ENCODE results near the gene ACBD4.

ACBD4 gene

DNA sequence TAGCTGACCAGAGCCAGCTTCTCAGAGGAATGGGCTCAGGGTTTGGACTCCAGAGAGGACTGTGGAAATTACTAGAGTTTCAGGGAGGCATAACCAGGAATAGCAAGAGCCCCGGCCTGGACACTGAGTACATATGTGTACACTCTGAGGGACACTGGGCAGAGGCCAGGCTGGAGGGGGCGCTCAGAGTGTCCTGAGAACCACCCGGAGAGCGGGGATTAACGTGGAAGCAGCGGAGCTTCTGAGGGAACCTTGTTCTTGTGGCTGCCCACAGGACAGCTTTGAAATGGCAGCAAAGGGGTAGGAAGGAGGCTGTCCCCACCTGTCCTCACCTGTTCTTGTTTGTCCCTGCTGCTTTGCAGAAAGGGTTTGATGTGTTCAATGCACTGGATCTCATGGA, 31.0 kb upstream of the ACBD4 start:
- DNase-seq (ENCODE audit: low spot score): no peak

DNA sequence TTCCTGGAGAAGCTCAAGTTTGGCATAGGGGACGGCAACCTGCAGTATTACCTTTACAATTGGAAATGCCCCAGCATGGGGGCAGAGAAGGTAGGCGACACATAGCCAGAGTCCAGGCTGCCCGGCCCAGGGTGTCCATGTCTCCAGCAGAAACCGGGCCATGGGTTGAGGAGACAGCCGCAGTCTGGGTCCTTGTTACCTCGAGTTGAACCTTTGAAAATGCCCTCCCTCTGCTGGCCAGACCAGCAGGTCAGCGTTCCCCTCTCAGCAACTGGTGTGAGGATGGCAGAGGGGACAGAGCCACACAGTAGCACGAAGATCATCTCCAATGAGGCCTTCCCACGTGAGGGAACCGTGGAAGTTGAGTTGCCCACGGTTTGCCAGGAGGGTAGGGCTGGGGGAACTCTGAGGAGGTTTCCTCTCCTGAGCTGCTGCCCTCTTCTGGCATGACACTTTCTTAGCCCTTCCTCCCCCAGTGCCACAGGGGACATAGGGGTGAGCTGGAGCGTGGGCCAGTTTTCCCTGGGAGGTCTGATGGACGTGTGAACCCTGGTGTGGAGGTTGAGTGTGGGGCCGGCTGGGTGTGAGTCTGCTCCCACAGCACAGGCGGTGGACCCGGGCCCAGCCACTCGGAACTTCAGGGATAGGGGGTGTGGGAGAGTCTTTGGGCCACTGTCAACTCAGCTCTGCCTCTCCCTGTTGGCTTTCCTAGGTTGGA, 30.4 kb upstream of the ACBD4 start:
- DNase-seq (ENCODE audit: low spot score): no peak

DNA sequence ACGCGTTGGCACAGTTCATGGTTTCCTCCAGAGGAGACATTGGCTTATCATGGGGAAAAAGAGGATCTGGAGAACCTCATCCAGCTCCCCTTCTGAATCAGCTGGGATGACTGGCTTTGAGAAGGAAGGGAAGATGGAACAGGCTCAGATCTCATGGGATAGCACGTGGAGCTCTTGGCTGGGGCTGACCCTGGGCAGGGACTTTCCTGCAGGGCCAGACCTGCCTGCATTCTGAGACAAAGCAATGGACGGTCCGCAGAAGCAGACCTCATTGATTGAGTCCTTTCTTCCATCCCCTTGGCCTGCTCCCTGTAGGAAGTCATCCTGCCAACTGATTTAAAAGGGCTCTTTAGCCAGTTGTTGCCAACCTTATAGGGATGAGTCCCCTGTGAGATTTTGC, 29.4 kb upstream of the ACBD4 start:
- no peak for DNase-seq (ENCODE audit: low spot score)

DNA sequence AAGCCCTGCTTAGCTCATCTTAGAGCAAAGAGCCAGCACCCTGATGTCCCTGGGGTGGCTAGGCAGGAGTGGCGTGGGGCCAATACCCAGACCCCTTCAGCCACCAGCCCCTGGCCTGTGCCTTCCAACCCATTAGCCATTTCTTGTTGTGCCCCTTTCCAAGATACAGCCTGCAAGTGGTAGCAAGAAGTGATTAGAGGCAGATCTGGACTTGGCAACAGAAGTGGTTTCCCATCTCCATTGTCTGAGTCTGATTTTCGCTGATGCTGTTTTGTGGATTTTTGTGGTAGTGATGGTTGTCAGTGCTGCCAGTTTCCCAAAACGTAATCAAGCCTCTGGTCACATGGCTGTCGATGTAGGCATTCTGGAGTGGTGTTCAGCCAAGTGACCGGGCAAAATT, 28.9 kb upstream of the ACBD4 start:
- no peak for DNase-seq (ENCODE audit: low spot score)

DNA sequence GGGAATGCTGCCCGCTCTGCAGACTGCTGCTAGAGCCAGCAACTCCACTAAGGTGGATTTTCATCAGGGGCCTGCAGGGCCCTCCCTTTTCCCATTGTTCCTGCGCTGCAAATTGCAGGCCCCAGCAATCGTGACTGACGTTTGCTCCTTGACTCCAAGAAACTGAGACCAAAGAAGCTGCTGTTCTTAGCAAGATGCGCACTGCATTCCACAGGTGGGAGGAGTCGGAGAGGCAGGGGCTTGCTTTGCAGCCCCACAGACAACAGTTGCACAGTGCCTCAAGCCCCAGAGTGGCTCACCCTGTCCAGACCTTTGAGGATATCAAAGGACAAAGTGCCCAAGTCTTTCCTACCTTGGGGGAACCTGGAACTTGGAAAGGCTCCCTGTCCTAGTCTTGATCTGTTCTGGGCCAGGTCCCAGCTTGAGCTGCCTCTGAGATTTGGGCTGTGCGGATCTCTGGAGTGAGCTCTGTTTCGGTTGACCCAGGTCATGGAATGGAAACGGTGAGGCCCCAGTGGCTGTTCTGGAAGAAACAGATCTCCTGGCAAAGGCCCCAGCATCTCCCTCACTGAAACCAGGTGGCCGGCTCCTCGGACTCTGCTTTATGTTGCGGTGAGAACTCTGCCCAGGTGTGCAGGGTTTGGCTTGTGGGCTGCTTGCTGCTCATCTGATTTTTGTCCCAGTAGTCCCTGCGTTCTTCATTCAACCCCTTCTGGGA, 28.0 kb upstream of the ACBD4 start:
- no peak for DNase-seq (ENCODE audit: low spot score)

DNA sequence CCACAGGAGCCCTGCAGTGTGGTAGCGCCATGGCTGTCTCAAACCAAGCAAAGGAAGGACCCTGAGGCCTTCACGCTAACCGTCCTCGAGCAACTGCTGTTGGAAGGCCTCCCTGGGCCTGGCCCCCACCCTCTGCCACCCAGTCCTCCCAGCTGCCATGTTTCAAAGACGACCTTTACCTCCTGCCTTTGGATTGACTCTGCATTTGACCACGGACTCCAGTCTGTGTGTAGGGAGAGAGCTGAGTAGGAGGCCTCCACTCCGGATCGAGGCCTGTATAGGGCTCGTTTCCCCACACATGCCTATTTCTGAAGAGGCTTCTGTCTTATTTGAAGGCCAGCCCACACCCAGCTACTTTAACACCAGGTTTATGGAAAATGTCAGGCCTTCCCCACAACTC, 27.4 kb upstream of the ACBD4 start:
- no peak for DNase-seq (ENCODE audit: low spot score)

DNA sequence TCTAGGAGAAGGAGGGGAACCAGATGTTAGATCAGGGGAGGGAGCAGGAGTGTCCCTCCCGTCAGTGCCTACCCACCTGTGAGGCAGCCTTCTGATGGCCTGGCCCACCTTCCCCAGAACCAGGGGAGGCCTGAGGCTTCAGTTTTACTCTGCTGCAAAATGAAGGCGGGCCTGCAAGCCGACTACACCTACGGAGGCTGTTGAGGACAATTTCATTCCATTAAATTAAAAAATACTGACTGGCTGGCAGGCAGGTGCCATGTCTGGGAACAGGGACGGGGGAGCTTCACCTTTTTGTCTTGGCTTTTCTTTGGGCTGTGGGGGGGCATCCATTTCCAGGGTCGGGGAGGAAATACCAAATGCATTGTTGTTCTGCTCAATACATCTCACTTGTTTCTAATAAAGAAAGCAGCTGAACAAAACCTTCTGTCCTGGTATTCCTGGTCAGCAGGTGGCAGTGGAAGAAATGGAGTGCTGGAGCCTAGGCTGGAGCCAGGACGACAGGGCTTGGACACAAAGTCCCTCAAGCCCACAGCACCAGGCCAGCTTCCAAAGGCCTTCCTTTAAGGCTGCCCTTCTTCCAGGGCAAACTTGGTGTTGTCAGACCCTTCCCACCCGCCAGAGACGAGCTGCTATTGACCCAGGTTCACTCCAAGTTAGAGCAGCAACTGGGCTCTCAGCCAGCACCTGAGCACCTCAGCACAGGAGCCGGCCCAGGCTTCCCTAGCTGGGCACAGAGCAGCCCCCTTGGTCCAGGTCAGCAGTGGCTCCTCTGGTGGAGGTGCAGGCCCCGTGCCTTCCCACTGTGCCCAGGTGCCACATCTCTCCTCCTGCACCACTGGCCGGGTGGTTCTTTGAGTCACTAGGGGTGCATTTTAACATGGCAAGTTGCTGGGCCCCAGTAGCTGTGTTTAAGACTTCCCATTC, 26.6 kb upstream of the ACBD4 start:
- DNase-seq (ENCODE audit: low spot score): no peak

DNA sequence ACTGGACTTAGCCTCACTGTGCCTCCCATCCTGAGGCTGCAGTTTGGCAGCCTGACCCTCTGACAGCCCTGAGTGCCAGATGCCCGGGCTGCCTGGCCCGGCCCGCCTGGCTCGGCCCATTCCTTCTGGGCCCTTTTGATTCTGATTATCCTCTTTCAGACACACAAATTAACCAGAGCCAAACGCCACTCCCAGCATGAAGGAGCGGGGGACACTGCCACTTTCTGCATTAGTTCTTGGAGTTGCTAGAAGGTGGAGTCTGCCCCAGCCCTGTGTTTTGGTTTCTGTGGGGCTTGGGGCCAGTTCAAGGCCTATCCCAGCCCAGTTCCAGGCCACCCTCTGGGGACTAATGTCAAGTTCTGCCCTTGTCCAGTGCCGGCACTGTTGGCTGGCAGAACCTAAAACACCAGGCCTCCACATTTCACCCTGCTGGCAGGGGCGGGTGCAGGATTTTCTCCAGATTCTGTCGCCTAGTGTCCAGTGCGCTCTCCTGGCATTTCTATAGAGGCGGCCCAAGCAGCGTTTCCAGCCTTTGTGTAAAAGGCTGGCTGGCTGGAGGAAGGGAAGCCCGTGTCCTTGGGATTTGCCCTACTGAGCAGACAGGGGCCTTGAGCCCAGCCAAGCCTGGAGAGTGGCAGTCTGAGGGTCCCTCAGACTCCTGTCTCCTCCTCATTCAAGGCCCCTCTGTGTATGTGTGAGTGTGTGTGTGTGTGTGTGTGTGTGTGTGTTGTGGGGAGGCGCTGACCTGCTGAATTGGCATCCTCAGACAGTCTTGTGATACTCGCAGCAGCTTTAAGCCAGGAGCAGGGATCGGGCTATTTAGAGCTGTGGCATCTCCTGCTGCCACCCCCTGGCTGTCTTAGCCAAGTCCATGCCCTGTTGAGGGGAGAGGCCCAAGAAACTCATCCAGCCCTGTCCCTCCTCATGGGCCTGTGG, 24.5 kb upstream of the ACBD4 start:
- DNase-seq (ENCODE audit: low spot score): peak; percentile 66

DNA sequence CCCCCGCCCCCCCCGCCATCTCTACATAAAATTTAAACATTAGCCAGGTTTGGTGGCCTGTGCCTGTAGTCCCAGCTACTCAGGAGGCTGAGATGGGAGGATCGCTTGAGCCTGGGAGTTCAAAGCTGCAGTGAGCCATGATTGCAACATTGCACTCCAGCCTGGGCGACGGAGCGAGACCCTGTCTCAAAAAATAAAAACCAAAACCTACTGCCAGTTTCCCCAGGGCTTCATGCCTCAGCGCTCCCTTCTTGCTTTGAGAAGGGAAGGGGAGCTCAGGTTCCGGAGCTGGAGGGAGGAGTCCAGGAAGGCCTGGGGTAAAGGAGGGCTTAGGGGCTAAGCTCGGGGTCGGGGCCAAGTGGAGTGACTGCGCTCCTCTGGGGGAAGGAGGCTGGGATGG, 23.6 kb upstream of the ACBD4 start:
- no peak for DNase-seq (ENCODE audit: low spot score)

DNA sequence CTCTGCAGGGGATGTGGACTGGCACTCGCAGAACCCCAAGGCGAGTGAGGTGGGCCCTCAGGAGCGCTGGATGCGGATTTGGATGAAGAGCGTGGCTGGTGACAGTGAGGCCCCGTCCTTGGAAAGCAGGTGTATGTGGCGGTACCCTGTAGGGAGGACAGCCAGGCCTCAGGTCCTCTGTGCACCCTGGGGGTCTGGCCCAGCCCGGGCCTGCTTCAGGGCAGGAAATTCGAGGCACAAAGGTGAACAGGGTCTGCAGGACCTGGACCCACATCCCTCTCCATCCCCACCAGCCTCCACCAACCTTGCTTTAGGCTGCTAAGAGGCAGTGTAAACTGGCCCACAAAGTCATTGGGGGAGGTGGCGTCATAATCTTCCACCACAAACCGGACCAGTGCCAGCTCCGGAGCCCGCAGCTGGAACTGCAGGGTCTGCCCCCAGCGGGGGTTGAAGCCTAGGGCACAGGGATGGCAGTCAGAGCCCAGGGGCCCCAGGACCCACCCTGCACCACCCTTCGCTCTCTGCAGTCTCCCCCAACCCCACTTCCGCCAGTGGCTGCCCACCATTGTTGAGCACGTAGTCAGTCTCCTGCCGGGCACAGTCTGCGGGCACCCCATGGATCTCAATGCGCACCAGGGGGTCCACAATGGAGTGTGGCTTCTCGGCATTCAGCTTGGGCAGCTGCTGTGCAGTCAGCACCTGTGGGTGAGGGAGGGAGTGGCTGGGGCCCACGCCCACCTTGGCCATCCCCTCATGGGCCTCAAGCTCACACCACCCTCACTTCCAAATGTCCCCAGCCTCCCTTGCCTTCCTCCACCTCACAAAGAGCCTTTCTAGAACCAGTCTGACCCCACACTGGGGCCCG, 22.7 kb upstream of the ACBD4 start:
- no peak for DNase-seq (ENCODE audit: low spot score)

DNA sequence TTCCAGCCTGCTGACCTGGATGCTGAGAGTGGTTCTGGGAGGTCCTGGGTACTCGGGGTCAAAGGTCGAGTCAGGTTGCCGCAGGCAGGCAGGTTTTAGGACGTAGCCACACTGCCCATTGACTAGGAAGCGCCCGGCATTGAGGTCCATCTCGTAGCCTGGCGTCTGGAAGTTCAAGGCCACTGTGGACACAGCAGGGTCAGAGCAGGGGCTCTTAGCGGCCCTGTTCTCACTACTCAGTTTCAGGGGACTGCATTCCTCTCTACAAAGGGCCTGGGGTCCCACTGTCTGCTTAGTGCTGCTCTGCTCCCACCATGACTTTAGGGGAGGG, 22.1 kb upstream of the ACBD4 start:
- no peak for DNase-seq (ENCODE audit: low spot score)

DNA sequence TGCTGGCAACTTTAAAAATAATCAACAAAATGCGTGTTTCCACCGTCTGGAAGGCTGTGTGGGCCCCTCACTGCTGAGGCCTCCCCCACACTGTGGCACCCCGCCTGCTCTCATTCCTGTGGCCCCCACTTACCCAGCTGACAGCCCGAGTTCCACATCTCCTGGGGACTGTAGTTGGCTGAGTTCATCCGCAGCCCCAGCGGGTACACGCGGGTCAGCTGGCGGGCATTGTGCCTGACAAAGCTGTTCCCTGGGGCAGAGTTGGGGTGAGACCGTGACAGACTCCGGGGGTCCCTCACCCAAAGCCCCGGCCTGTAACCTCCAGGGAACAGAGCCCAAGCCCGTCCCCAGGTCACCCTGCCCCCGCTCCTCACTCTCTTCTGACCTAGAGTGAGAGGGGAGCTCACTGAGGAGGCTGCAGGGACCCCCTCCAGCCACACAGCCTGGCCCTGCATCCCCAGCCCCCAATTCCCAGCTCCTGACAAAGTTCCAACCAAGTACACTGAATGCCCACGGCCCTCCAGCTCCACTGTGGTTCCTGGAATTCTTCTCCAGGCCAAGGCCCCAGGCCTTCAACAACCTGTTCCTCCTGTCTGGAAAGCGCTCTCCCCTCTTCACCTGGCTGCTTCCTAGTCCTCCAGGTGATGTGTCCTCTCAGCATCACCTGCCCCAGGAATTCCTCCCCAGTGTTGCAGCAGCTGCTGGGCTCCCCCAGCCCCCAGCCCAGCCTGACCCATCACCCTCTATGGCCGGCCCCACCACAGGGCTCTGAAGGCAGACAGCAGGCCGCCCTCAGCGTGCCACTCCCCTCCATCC, 21.2 kb upstream of the ACBD4 start:
- DNase-seq (ENCODE audit: low spot score): peak; percentile 58

DNA sequence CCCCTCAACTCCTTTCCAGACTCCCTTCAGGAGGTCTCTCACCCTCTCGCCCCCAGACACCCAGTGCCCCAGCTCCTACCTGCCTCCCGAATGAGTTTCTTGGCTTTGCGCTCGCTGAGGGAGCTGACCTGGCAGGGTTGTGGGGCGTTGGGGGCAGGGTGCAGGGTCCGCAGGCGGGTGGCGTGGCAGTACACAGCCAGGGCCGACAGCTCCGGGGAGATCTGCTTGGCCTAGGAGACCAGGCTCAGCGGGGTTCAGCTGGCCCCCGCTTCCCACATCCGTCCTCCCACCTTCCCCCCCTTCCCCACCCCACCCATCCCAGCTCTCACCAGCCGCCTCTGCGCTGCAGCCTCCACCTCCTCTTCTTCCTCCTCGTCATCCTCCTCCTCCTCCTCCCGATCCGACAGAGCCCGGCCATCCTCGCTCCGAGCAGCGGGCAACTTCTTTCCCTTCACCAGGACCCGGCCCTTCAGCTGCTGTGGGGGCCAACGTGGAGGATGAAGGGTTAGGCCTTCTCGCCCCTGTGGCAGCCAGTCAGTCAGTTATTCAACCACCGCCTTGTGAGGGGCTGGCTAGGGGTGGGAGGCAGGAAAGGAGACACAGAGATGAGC, 20.4 kb upstream of the ACBD4 start:
- no peak for DNase-seq (ENCODE audit: low spot score)

DNA sequence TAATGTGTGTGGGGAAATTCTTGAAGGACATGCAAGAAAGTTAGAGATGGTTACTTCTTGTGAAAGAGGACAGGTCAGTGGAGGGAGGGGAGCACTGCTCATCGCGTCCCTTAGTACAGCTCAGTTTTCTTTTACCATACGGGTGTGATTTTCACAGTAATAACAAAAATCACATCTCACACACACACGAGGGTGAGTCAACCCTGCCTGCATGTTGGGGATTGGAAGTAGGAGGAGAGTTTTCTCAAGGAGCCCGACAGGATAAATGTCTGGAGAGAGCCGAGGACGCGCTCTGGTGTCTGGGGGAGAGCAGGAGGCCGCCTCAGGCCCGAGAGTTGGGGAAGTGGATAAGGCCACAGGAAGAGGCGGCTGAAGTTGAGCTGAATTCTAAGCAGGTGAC, 19.6 kb upstream of the ACBD4 start:
- DNase-seq (ENCODE audit: low spot score): no peak

DNA sequence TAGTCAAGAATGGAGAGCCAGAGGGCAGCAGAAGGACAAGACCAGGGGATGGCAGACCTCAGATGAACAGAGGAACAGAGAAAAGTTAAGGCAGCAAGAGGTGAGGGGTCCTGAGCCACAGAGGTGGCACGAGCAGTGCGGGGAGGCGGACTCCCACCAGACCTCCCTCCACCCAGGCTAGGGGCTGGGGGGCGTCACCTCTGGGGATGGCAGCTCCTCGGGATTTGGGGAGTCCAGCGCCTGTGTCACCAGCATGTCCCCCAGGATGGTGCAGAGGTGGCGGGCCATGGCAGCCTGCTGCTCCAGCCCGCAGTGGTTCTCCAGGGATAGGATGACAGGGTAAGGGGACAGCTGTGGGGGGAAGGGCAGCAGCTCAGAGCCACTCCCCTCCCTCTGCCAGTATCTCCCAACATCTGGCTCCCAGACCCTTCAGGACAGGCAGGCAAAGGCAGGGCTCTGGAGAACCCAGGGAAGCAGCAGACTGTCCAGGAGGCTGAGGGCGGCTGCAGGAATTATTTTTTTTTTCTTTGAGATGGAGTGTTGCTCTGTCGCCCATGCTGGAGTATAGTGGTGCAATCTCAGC, 19.0 kb upstream of the ACBD4 start:
- no peak for DNase-seq (ENCODE audit: low spot score)

DNA sequence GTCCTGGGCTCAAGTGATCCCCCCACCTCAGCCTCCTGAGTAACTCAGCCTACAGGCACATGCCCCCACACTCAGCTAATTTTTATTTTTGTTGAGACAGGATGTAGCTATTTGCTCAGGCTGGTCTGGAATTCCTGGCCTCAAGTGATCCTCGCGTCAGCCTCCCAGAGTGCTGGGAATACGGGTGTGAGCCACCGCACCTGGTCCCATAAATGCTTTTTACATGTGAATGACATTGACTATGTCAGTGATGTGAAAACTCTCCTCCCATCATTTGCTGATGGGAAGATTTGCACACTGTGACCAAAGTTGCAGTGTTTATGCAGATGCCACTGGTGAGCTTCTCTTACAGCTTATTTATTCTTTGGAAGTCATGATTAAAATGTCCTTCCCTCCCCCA, 18.2 kb upstream of the ACBD4 start:
- no peak for DNase-seq (ENCODE audit: low spot score)

DNA sequence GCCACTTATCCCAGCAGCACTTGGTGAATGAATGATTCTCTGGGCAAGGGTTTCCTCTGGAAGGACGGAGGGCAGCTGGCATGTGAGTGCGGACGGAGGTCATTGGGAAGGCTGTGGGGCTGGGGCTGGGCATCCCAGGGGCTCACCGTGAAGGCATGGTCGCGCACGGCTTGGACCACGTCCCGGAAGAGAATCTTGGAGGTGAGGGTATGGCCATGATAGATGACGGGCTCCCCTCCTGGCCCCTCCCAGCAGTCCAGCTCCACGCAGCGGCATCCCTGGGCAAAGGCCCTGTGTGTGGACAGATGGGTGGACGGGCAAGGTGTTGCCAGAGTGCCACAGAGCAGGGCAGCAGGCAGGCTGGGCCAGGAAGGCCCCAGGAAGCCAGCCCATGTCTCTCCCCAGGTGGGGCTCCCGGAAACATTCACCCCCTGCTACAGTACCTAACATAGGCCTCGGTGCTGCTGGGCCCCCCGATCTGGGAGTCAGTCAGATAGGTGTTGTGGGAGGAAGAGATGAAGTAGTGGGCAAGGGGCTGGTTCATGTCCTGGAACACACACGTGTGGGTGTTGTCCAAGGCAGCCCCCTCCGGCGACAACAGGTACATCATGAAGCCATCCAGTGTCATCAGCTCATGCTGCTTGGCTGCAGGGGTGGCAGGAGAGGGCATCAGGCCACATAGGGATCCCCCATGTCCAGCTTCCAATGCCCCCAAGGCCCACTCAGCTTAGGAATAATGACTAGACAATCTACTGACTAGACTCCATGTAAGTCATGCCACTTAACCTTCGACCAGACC, 17.4 kb upstream of the ACBD4 start:
- DNase-seq (ENCODE audit: low spot score): no peak

DNA sequence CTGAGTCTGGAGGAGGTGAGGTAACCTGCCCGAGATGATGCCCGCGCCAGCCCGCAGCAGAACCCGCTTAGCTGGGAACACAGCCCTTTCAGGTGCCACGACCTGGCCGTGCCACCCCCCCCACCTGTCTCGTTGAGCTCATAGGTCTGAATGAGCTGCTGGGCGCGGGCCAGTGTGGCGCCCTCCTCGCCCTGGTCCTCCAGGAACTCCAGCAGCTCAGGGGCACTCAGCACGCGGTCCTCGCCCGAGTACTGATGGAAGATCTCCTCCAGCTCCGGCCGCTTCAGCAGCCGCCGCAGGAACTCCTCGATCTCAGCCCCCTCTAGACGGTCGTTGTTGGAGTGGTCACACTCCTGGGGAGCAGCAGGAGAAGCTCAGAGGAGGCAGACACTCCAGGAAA, 16.8 kb upstream of the ACBD4 start:
- DNase-seq (ENCODE audit: low spot score): no peak
